SU-DHL-6 (cell line): ENCODE results near the gene PPP2R2B.

Experiments used
- H2AFZ ChIP-seq: fragments of 200-600 bp; sonication (generic); 2 replicates; pipeline ENCODE4 v1.6.1; 2014; ENCODE audit warnings: low read depth, mild to moderate bottlenecking, moderate library complexity, mixed read lengths, antibody characterized with exemption, low read length; ENCODE audit not compliant: severe bottlenecking
- H3F3A ChIP-seq: fragments of 200-600 bp; shearing (Covaris generic); 2 replicates; pipeline ENCODE4 v1.6.0; 2016; ENCODE audit warnings: antibody characterized with exemption, mild to moderate bottlenecking; ENCODE audit not compliant: insufficient read depth
- H3K27ac ChIP-seq: fragments of 200-600 bp; sonication (generic); 2 replicates; pipeline ENCODE4 v1.5.1; 2016; ENCODE audit warnings: low read depth, mild to moderate bottlenecking, low read length, moderate library complexity, mixed read lengths
- H3K27me3 ChIP-seq: fragments of 200-600 bp; sonication (generic), shearing (Covaris generic); 2 replicates; pipeline ENCODE4 v1.6.0; 2014; ENCODE audit warnings: mild to moderate bottlenecking, low read length
- H3K36me3 ChIP-seq: fragments of 200-600 bp; sonication (generic); 2 replicates; pipeline ENCODE4 v1.6.1; 2014; ENCODE audit warnings: mild to moderate bottlenecking, low read length, mixed read lengths
- H3K4me2 ChIP-seq: fragments of 300-600, 200-600 bp; shearing (Covaris generic), sonication (generic); 2 replicates; pipeline ENCODE4 v1.6.0; 2014; ENCODE audit warnings: low read length, low read depth, mild to moderate bottlenecking; ENCODE audit not compliant: poor library complexity, severe bottlenecking
- H3K4me3 ChIP-seq: fragments of 200-600 bp; sonication (generic); 2 replicates; pipeline ENCODE4 v1.5.1; 2014; ENCODE audit warnings: antibody characterized with exemption, low read length, mild to moderate bottlenecking, mixed read lengths; ENCODE audit not compliant: insufficient read depth, poor library complexity, severe bottlenecking
- H3K79me2 ChIP-seq: fragments of 200-600 bp; sonication (generic); 2 replicates; pipeline ENCODE4 v1.6.1; 2014; ENCODE audit warnings: mild to moderate bottlenecking, low read length, moderate library complexity; ENCODE audit not compliant: insufficient read depth
- H3K9ac ChIP-seq: fragments of 200-600 bp; sonication (generic); 2 replicates; pipeline ENCODE4 v1.7.0; 2014; ENCODE audit warnings: mild to moderate bottlenecking, low read length
- H3K9me2 ChIP-seq: fragments of 200-600 bp; sonication (generic); replicated peaks from 2 replicates; pipeline ENCODE4 v1.6.1; 2014; ENCODE audit warnings: low read length; ENCODE audit not compliant: insufficient read depth
- H3K9me3 ChIP-seq: fragments of 200-600 bp; sonication (generic); 2 replicates; pipeline ENCODE4 v1.6.1; 2014; ENCODE audit warnings: low read length, mixed read lengths; ENCODE audit not compliant: insufficient read depth
- H4K20me1 ChIP-seq: fragments of 200-600 bp; sonication (generic); 2 replicates; pipeline ENCODE4 v1.6.1; 2014; ENCODE audit warnings: low read depth, mild to moderate bottlenecking, antibody characterized with exemption, low read length, moderate library complexity, mixed read lengths
- EZH2phosphoT487 ChIP-seq: fragments of 200-600 bp; sonication (generic), shearing (Covaris generic); conservative IDR thresholded peaks from 2 replicates; pipeline ENCODE4 v1.6.1; 2018; ENCODE audit warnings: mild to moderate bottlenecking, antibody characterized with exemption, low read length, moderate library complexity, mixed read lengths
- TF ChIP-seq, protein P1 (sequence below): fragments of 200-600 bp; sonication (generic); IDR thresholded peaks from one replicate; pipeline ENCODE4 v1.5.1; 2017; ENCODE audit warnings: antibody characterized with exemption, mild to moderate bottlenecking, low read length, moderate library complexity; ENCODE audit not compliant: insufficient read depth, poor library complexity, severe bottlenecking

The PPP2R2B gene

GRCh38 chr5:146718609-146719008, 159.9 kb downstream of the PPP2R2B start:
- Histone ChIP-seq H3K27ac (no peak overlapping the region), H3K79me2 (no peaks in the 10 kb centered on the region), H3K9ac (no peak overlapping the region), H3K27me3 (no peaks in the 10 kb centered on the region), H4K20me1 (no peaks in the 10 kb centered on the region), H3K4me3 (no peak overlapping the region), H3F3A (no peaks in the 10 kb centered on the region), H3K9me3 (no peaks in the 10 kb centered on the region), H3K9me2 (no peaks in the 10 kb centered on the region), H2AFZ (no peak overlapping the region), H3K36me3 (no peaks in the 10 kb centered on the region), H3K4me2 (no peak overlapping the region)
- TF ChIP-seq, protein P1, sequence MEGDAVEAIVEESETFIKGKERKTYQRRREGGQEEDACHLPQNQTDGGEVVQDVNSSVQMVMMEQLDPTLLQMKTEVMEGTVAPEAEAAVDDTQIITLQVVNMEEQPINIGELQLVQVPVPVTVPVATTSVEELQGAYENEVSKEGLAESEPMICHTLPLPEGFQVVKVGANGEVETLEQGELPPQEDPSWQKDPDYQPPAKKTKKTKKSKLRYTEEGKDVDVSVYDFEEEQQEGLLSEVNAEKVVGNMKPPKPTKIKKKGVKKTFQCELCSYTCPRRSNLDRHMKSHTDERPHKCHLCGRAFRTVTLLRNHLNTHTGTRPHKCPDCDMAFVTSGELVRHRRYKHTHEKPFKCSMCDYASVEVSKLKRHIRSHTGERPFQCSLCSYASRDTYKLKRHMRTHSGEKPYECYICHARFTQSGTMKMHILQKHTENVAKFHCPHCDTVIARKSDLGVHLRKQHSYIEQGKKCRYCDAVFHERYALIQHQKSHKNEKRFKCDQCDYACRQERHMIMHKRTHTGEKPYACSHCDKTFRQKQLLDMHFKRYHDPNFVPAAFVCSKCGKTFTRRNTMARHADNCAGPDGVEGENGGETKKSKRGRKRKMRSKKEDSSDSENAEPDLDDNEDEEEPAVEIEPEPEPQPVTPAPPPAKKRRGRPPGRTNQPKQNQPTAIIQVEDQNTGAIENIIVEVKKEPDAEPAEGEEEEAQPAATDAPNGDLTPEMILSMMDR = no peak
- no peak for TF ChIP-seq EZH2phosphoT487

DNA sequence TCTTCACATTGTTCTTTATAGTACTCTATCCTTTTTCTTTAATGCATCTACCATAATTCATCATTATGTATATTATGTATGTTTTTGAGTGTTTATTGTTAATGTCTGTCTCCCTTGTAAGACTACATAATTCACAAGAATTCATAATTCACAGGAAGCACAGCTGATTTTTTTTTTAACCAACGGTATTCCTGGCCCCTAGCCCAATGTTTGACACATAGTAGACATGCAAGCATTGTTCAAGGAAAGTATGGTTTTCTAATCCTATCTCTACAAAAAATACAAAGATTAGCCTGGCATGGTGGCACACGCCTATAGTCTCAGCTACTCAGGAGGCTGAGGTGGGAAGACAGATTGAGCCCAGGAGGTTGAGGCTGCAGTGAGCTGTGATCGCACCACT, 160.6 kb downstream of the PPP2R2B start:
- H3K9me3 ChIP-seq = no peaks in the 10 kb centered on the region
- no peaks in the 10 kb centered on the region for H4K20me1 ChIP-seq
- H3F3A ChIP-seq = no peaks in the 10 kb centered on the region
- no peaks in the 10 kb centered on the region for H3K27me3 ChIP-seq
- no peaks in the 10 kb centered on the region for H3K9me2 ChIP-seq
- no peak overlapping the region for H3K27ac ChIP-seq
- no peaks in the 10 kb centered on the region for H3K79me2 ChIP-seq
- H3K36me3 ChIP-seq = no peaks in the 10 kb centered on the region
- no peak overlapping the region for H3K4me3 ChIP-seq
- no peak overlapping the region for H3K4me2 ChIP-seq
- no peak overlapping the region for H3K9ac ChIP-seq
- no peak overlapping the region for H2AFZ ChIP-seq
- TF ChIP-seq, protein P1 = no peak

DNA sequence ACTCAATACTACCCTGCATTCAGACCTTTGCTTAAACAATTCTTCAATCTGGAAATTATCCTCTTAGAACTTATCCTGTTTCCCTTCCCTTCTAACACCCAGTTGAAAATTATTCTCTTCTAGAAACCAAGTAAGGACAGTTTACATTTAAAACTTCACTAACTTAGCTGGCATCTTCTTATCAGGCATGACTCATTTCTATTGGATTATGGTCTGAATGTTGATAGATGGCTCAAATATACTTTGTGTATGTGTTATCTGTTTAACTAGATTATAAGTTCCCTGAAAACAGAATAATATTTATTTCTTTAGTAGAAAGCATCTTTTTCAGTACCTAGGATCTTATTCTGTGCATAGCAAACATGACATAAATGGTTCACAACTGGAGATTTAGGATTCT, 161.9 kb downstream of the PPP2R2B start:
- TF ChIP-seq, protein P1 = no peak
- Histone ChIP-seq H3K27me3 (no peaks in the 10 kb centered on the region), H3K4me3 (no peak overlapping the region), H3K4me2 (no peak overlapping the region), H4K20me1 (no peaks in the 10 kb centered on the region), H3K36me3 (no peaks in the 10 kb centered on the region), H3K9me3 (no peaks in the 10 kb centered on the region), H3K79me2 (no peaks in the 10 kb centered on the region), H2AFZ (no peak overlapping the region), H3K9ac (no peak overlapping the region), H3K9me2 (no peaks in the 10 kb centered on the region), H3K27ac (no peak overlapping the region), H3F3A (no peaks in the 10 kb centered on the region)

GRCh38 chr5:146710348-146710747, 168.2 kb downstream of the PPP2R2B start:
- Histone ChIP-seq H3K4me2 (no peak overlapping the region), H4K20me1 (no peaks in the 10 kb centered on the region), H3K79me2 (no peaks in the 10 kb centered on the region), H3K9ac (no peak overlapping the region), H3K9me3 (no peaks in the 10 kb centered on the region), H3F3A (no peaks in the 10 kb centered on the region), H3K4me3 (no peak overlapping the region), H3K9me2 (no peaks in the 10 kb centered on the region), H2AFZ (no peak overlapping the region), H3K36me3 (no peaks in the 10 kb centered on the region), H3K27me3 (no peaks in the 10 kb centered on the region), H3K27ac (no peak overlapping the region)
- TF ChIP-seq EZH2phosphoT487 = no peak
- TF ChIP-seq, protein P1 = no peak
